RWPE2 (cell line): Measurements from ENCODE around the gene TRIM34.
A peak's percentile ranks its signal among the peaks of the same experiment; 100 is the strongest.
"Not testable (repeated sequence)": the region's sequence is repeated elsewhere in the genome, so short reads cannot be mapped to it uniquely, and the experiment has no call there.

Experiments
- ATAC-seq: fragments of 200-7000 bp; cut with Tn5 transposase; 3 replicates; pipeline ENCODE4 v1.9.1; 2021; ENCODE audit warnings: low read depth
- DNase-seq: peaks from one replicate; pipeline ENCODE4 v3.0.0-alpha.2; 2020; ENCODE audit warnings: low spot score
- H3K27ac ChIP-seq: fragments of 450-650 bp; 2 replicates; pipeline ENCODE4 v1.5.1; 2017; ENCODE audit warnings: mild to moderate bottlenecking; ENCODE audit not compliant: poor library complexity, severe bottlenecking
- H3K27me3 ChIP-seq: fragments of 250-450 bp; sonication (Bioruptor Pico); 2 replicates; pipeline ENCODE4 v1.5.1; 2021; ENCODE audit warnings: mild to moderate bottlenecking, moderate library complexity; ENCODE audit not compliant: insufficient read depth, poor library complexity, severe bottlenecking
- H3K36me3 ChIP-seq: fragments of 250-450 bp; sonication (Bioruptor Pico); 2 replicates; pipeline ENCODE4 v1.5.1; 2020; ENCODE audit warnings: low read depth, mild to moderate bottlenecking, moderate library complexity
- H3K4me1 ChIP-seq: fragments of 250-450 bp; sonication (Bioruptor Pico); 2 replicates; pipeline ENCODE4 v1.5.1; 2021; ENCODE audit warnings: mild to moderate bottlenecking, moderate library complexity; ENCODE audit not compliant: insufficient read depth, poor library complexity, severe bottlenecking
- H3K4me3 ChIP-seq: fragments of 250-450 bp; sonication (Bioruptor Pico); 2 replicates; pipeline ENCODE4 v1.5.1; 2021; ENCODE audit warnings: mild to moderate bottlenecking, moderate library complexity; ENCODE audit not compliant: severe bottlenecking
- H3K9me3 ChIP-seq: fragments of 250-450 bp; sonication (Bioruptor Pico); 2 replicates; pipeline ENCODE4 v1.5.1; 2021; ENCODE audit warnings: mild to moderate bottlenecking, moderate library complexity; ENCODE audit not compliant: severe bottlenecking
- CTCF ChIP-seq: fragments of 450-650 bp; IDR thresholded peaks from one replicate; pipeline ENCODE4 v1.5.1; 2017; ENCODE audit warnings: mild to moderate bottlenecking, moderate library complexity; ENCODE audit not compliant: poor library complexity, severe bottlenecking

The TRIM34 gene

GRCh38 chr11:5624489-5625279, at the start of gene TRIM34:
TRIM34 (plus strand) TSS chr11:5625001; CDS start chr11:5632332, 7,331 bp downstream.
- H3K9me3 ChIP-seq: no peaks in the 10 kb centered on the region
- H3K4me3 ChIP-seq: peak within 1 kb of the TSS; percentile 38
- ATAC-seq (peak; percentile 68), DNase-seq (no peak)
- peak within 1 kb of the TSS; percentile 19 for H3K27ac ChIP-seq
- no peaks in the 10 kb centered on the region for H3K36me3 ChIP-seq
- H3K27me3 ChIP-seq: no peaks in the 10 kb centered on the region
- TF ChIP-seq CTCF: no peak
- peaks cover 49% of the 10 kb centered on the region for H3K4me1 ChIP-seq

GRCh38 chr11:5575152-5575551, 49.6 kb upstream of the TRIM34 start:
- no peaks in the 10 kb centered on the region for H3K4me1 ChIP-seq
- no peaks in the 10 kb centered on the region for H3K36me3 ChIP-seq
- ATAC-seq (no peak), DNase-seq (no peak)
- H3K27ac ChIP-seq: no peak overlapping the region
- H3K4me3 ChIP-seq: no peak overlapping the region
- no peaks in the 10 kb centered on the region for H3K9me3 ChIP-seq
- TF ChIP-seq CTCF: no peak
- H3K27me3 ChIP-seq: no peaks in the 10 kb centered on the region

- Histone ChIP-seq H3K27me3 (no peaks in the 10 kb centered on the region), H3K9me3 (no peaks in the 10 kb centered on the region), H3K4me3 (no peak overlapping the region), H3K36me3 (no peaks in the 10 kb centered on the region), H3K4me1 (no peaks in the 10 kb centered on the region), H3K27ac (no peak overlapping the region)
- no peak for TF ChIP-seq CTCF
- no peak for DNase-seq
- no peak for ATAC-seq
These were observed 47.7 kb upstream of the TRIM34 start for GRCh38 chr11:5577101-5577500.

- ATAC-seq (no peak), DNase-seq (no peak)
- Histone ChIP-seq H3K27ac (no peak within 1 kb of the TSS), H3K4me3 (no peak within 1 kb of the TSS), H3K4me1 (no peaks in the 10 kb centered on the region), H3K9me3 (no peaks in the 10 kb centered on the region), H3K27me3 (no peaks in the 10 kb centered on the region), H3K36me3 (no peaks in the 10 kb centered on the region)
- TF ChIP-seq CTCF: no peak
These were observed 44.2 kb upstream of the TRIM34 start, which contains the start of gene OR52B6 for GRCh38 chr11:5580577-5580976. OR52B6 (plus strand) TSS chr11:5580877; CDS start chr11:5580877, 0 bp downstream.

GRCh38 chr11:5581014-5581413, 43.8 kb upstream of the TRIM34 start:
- H3K27ac ChIP-seq: no peak overlapping the region
- no peaks in the 10 kb centered on the region for H3K9me3 ChIP-seq
- no peak overlapping the region for H3K4me3 ChIP-seq
- no peaks in the 10 kb centered on the region for H3K27me3 ChIP-seq
- ATAC-seq: no peak
- no peak for TF ChIP-seq CTCF
- H3K36me3 ChIP-seq: no peaks in the 10 kb centered on the region
- DNase-seq: no peak
- H3K4me1 ChIP-seq: no peaks in the 10 kb centered on the region

- DNase-seq, ATAC-seq, H3K27me3 ChIP-seq, H3K4me1 ChIP-seq, H3K27ac ChIP-seq, H3K36me3 ChIP-seq, H3K9me3 ChIP-seq, H3K4me3 ChIP-seq: not testable (repeated sequence)
These were observed 40.3 kb upstream of the TRIM34 start for GRCh38 chr11:5584458-5584857.

GRCh38 chr11:5589906-5590305, 34.9 kb upstream of the TRIM34 start:
- H3K4me1 ChIP-seq, H3K27me3 ChIP-seq, H3K9me3 ChIP-seq, H3K4me3 ChIP-seq, ATAC-seq, H3K27ac ChIP-seq, DNase-seq, H3K36me3 ChIP-seq: not testable (repeated sequence)
